GM18873 (cell line): ENCODE results near the gene SHOC2.

Source experiments
- ATAC-seq: cut with Tn5 transposase; IDR thresholded peaks from one replicate; pipeline ENCODE4 v1.9.1; 2021; ENCODE audit warnings: mild to moderate bottlenecking, moderate library complexity, moderate number of reproducible peaks; ENCODE audit not compliant: unreplicated experiment, low FRiP score

Gene SHOC2

GRCh38 chr10:110939419-110939818, 20.0 kb downstream of the SHOC2 start:
- no peak for ATAC-seq

- ATAC-seq = no peak
Observed at GRCh38 chr10:110944792-110945396, 25.5 kb downstream of the SHOC2 start.

- ATAC-seq = no peak
Observed at GRCh38 chr10:110946496-110946895, 27.1 kb downstream of the SHOC2 start.

- no peak for ATAC-seq
Observed at GRCh38 chr10:110947061-110947595, 27.7 kb downstream of the SHOC2 start.

- no peak for ATAC-seq
Observed at GRCh38 chr10:110951381-110951780, 32.0 kb downstream of the SHOC2 start.

GRCh38 chr10:110957606-110958005, 38.2 kb downstream of the SHOC2 start:
- no peak for ATAC-seq

GRCh38 chr10:110959379-110960332, 40.3 kb downstream of the SHOC2 start:
- no peak for ATAC-seq

GRCh38 chr10:110960333-110960712, 40.9 kb downstream of the SHOC2 start:
- no peak for ATAC-seq

GRCh38 chr10:110962443-110962842, 43.0 kb downstream of the SHOC2 start:
- ATAC-seq = no peak

- no peak for ATAC-seq
Observed at GRCh38 chr10:110963162-110963561, 43.8 kb downstream of the SHOC2 start.

- no peak for ATAC-seq
Observed at GRCh38 chr10:110964681-110965080, 45.3 kb downstream of the SHOC2 start.

GRCh38 chr10:110965216-110965615, 45.8 kb downstream of the SHOC2 start:
- no peak for ATAC-seq

GRCh38 chr10:110966146-110966545, 46.7 kb downstream of the SHOC2 start:
- ATAC-seq = no peak

GRCh38 chr10:110967009-110967630, 47.7 kb downstream of the SHOC2 start:
- no peak for ATAC-seq

GRCh38 chr10:110967645-110968044, 48.2 kb downstream of the SHOC2 start:
- peak; percentile 66 for ATAC-seq

GRCh38 chr10:110969183-110969582, 49.8 kb downstream of the SHOC2 start:
- ATAC-seq = no peak

GRCh38 chr10:110971638-110972037, 52.2 kb downstream of the SHOC2 start:
- no peak for ATAC-seq

GRCh38 chr10:110972231-110973134, 53.1 kb downstream of the SHOC2 start:
- ATAC-seq = no peak

GRCh38 chr10:110973400-110973799, 54.0 kb downstream of the SHOC2 start:
- no peak for ATAC-seq

GRCh38 chr10:110976577-110976976, 57.2 kb downstream of the SHOC2 start:
- no peak for ATAC-seq
